Vagina (tissue), 2 donors: Measurements from ENCODE around the gene DACT2. TPM values are rescaled to one million over a fixed set of nuclear protein-coding genes. Genes with fewer than 3 reads are reported as not detected.

Source experiments
- DNase-seq, 2 donors: peaks; one replicate each; pipeline ENCODE4 v3.0.0-alpha.2; 2017; ENCODE audit errors: extremely low spot score in 2 of 2
- H3K27ac ChIP-seq: fragments of 200-600 bp; sonication (generic); one replicate; pipeline ENCODE4 v1.5.1; 2019
- H3K27me3 ChIP-seq: fragments of 200-600 bp; sonication (generic); one replicate; pipeline ENCODE4 v1.5.1; 2019
- H3K36me3 ChIP-seq, 2 donors: fragments of 200-600 bp; sonication (generic); one replicate each; pipeline ENCODE4 v1.5.1; 2017 to 2019
- H3K4me1 ChIP-seq: fragments of 200-600 bp; sonication (generic); one replicate; pipeline ENCODE4 v1.5.1; 2019
- H3K4me3 ChIP-seq, 2 donors: fragments of 200-600 bp; sonication (generic); 1 replicate in 1 of 2; 2 replicates in 1 of 2; pipeline ENCODE4 v1.5.1; 2016 to 2019
- H3K9me3 ChIP-seq: fragments of 200-600 bp; sonication (generic); one replicate; pipeline ENCODE4 v1.5.1; 2019
- CTCF ChIP-seq, 3 experiments: fragments of 450-650 bp in 2 of 3; fragments of 200-600 bp in 1 of 3; sonication (generic) in 1 of 3; IDR thresholded peaks; one replicate each; pipeline ENCODE4 v1.5.1; 2017 to 2019; ENCODE audit warnings: antibody characterized with exemption in 3 of 3, mild to moderate bottlenecking in 2 of 3, moderate library complexity in 2 of 3
- POLR2A ChIP-seq, 2 donors: fragments of 450-650 bp; IDR thresholded peaks; one replicate each; pipeline ENCODE4 v1.6.1; 2017; ENCODE audit warnings: antibody characterized with exemption in 2 of 2, mild to moderate bottlenecking in 2 of 2, moderate library complexity in 2 of 2
- POLR2AphosphoS5 ChIP-seq, 2 donors: sonication (generic); formaldehyde crosslinking; IDR thresholded peaks; one replicate each; pipeline ENCODE4 v1.9.0; 2017; ENCODE audit warnings: antibody characterized with exemption in 2 of 2, mild to moderate bottlenecking in 2 of 2, low read depth in 1 of 2; ENCODE audit not compliant: insufficient read depth in 1 of 2
- intact Hi-C: fragments of 100-400 bp; cut with DNase I; formaldehyde crosslinking; loops from one replicate; pipeline ENCODE4 v1.15.1; 2023
- total RNA-seq: library from RNA; depleted of rRNA; stranded (reverse); fragments of >200 nt; gene quantifications from one replicate; pipeline ENCODE4 v1.2.3, GENCODE V29; 2016

DACT2 gene
- total RNA-seq, 1 donor from 2014 or later: 1.5 TPM

- DNase-seq: no peak
- H3K27ac ChIP-seq: no peak overlapping the region
- intact Hi-C loops: no loop called here
- H3K4me3 ChIP-seq: no peak overlapping the region
- no peaks in the 10 kb centered on the region for H3K4me1 ChIP-seq
- TF ChIP-seq POLR2A (IDR thresholded peaks at IDR 0.05): no peak
- TF ChIP-seq CTCF (IDR thresholded peaks at IDR 0.05): no peak
- TF ChIP-seq POLR2AphosphoS5 (IDR thresholded peaks at IDR 0.05; ENCODE audit: insufficient read depth in 1 of 2, low read depth in 1 of 2): no peak
- H3K9me3 ChIP-seq: no peaks in the 10 kb centered on the region
- no peaks in the 10 kb centered on the region for H3K27me3 ChIP-seq
- H3K36me3 ChIP-seq: no peaks in the 10 kb centered on the region
Measured at GRCh38 chr6:168293636-168294530, 25.7 kb downstream of the DACT2 start.

GRCh38 chr6:168292826-168293225 lies 26.8 kb downstream of the DACT2 start:
- TF ChIP-seq CTCF (IDR thresholded peaks at IDR 0.05) (no peak), POLR2A (IDR thresholded peaks at IDR 0.05) (no peak), POLR2AphosphoS5 (IDR thresholded peaks at IDR 0.05; ENCODE audit: insufficient read depth in 1 of 2, low read depth in 1 of 2) (no peak)
- Histone ChIP-seq H3K27me3 (no peaks in the 10 kb centered on the region), H3K9me3 (no peaks in the 10 kb centered on the region), H3K27ac (no peak overlapping the region), H3K4me1 (no peaks in the 10 kb centered on the region), H3K4me3 (no peak overlapping the region), H3K36me3 (no peaks in the 10 kb centered on the region)
- intact Hi-C loops: no loop called here
- DNase-seq: no peak

GRCh38 chr6:168291450-168291849 lies 28.1 kb downstream of the DACT2 start:
- H3K36me3 ChIP-seq: no peaks in the 10 kb centered on the region
- no peak overlapping the region for H3K27ac ChIP-seq
- no peak overlapping the region for H3K4me3 ChIP-seq
- no peaks in the 10 kb centered on the region for H3K9me3 ChIP-seq
- intact Hi-C loops: no loop called here
- H3K27me3 ChIP-seq: no peaks in the 10 kb centered on the region
- no peak for TF ChIP-seq POLR2A (IDR thresholded peaks at IDR 0.05)
- no peak for TF ChIP-seq POLR2AphosphoS5 (IDR thresholded peaks at IDR 0.05; ENCODE audit: insufficient read depth in 1 of 2, low read depth in 1 of 2)
- no peak for TF ChIP-seq CTCF (IDR thresholded peaks at IDR 0.05)
- DNase-seq: no peak
- no peaks in the 10 kb centered on the region for H3K4me1 ChIP-seq

- no peaks in the 10 kb centered on the region for H3K4me1 ChIP-seq
- H3K9me3 ChIP-seq: no peaks in the 10 kb centered on the region
- H3K4me3 ChIP-seq: no peak overlapping the region
- no peak for DNase-seq
- H3K27ac ChIP-seq: no peak overlapping the region
- intact Hi-C loops: no loop called here
- no peak for TF ChIP-seq POLR2AphosphoS5 (IDR thresholded peaks at IDR 0.05; ENCODE audit: insufficient read depth in 1 of 2, low read depth in 1 of 2)
- TF ChIP-seq CTCF (IDR thresholded peaks at IDR 0.05): no peak
- no peak for TF ChIP-seq POLR2A (IDR thresholded peaks at IDR 0.05)
- H3K36me3 ChIP-seq: no peaks in the 10 kb centered on the region
- no peaks in the 10 kb centered on the region for H3K27me3 ChIP-seq
Measured at GRCh38 chr6:168290095-168290494, 29.5 kb downstream of the DACT2 start.

GRCh38 chr6:168289571-168289962 lies 30.0 kb downstream of the DACT2 start:
- H3K27me3 ChIP-seq: no peaks in the 10 kb centered on the region
- no peak for DNase-seq
- no peak for TF ChIP-seq POLR2A (IDR thresholded peaks at IDR 0.05)
- no peak for TF ChIP-seq CTCF (IDR thresholded peaks at IDR 0.05)
- no peak for TF ChIP-seq POLR2AphosphoS5 (IDR thresholded peaks at IDR 0.05; ENCODE audit: insufficient read depth in 1 of 2, low read depth in 1 of 2)

More at GRCh38 chr6:168289571-168289962, 30.0 kb downstream of the DACT2 start:
- intact Hi-C loops: no loop called here
- Histone ChIP-seq H3K4me3 (no peak overlapping the region), H3K4me1 (no peaks in the 10 kb centered on the region), H3K36me3 (no peaks in the 10 kb centered on the region), H3K27ac (no peak overlapping the region), H3K9me3 (no peaks in the 10 kb centered on the region)
